ENCODE measurements around the gene PSTPIP1. TPM values are rescaled to one million over a fixed set of nuclear protein-coding genes. Genes with fewer than 3 reads are reported as not detected.
A peak's percentile ranks its signal among the peaks of the same experiment; 100 is the strongest.

The PSTPIP1 gene
- total RNA-seq, 2 experiments from 2014 or later: 79.4 to 82.7 TPM

DNA sequence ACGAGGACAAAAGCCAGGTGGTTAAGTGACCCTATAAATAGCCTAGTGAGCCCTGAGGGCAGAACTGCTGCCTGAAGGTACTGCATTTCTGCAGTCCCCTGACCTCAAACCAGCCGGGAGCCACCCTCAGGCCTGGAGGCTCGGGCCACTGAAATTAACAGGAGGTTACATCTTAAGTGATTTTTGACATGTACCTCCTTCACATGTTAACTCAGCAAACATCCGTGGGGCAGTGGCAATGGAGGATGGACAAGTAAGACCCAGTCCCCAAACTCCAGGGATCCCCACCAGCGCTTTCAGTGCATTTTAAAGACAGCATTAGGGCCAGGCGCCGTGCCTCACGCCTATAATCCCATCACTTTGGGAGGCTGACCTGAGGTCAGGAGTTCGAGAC lies 26.2 kb downstream of the PSTPIP1 start:
- no peak for ATAC-seq (ENCODE audit: poor library complexity)
- Histone ChIP-seq H3K27ac (ENCODE audit: low read depth in 1 of 2, low read length in 2 of 2) (peak overlapping the region; percentile 29 to 35), H3K4me3 (ENCODE audit: low read length) (no peak overlapping the region), H3K36me3 (ENCODE audit: insufficient read depth, low read length) (peaks cover 71% of the 10 kb centered on the region), H3K9me3 (ENCODE audit: control insufficient read depth in 1 of 2, insufficient read depth in 1 of 2, low read length in 2 of 2) (no peaks in the 10 kb centered on the region), H3K27me3 (ENCODE audit: control insufficient read depth in 1 of 2, insufficient read depth in 2 of 2, low read length in 2 of 2) (no peaks in the 10 kb centered on the region), H3K4me1 (ENCODE audit: insufficient read depth, low read length) (peaks cover 98% of the 10 kb centered on the region)
- Mint-ChIP-seq H3K27ac (peak overlapping the region; percentile 93), H3K36me3 (ENCODE audit: low read depth) (peaks cover 64% of the 10 kb centered on the region), H3K4me1 (ENCODE audit: low read depth) (peaks cover 66% of the 10 kb centered on the region), H3K27me3 (no peaks in the 10 kb centered on the region), H3K4me3 (peak overlapping the region; percentile 55), H3K9me3 (no peaks in the 10 kb centered on the region)
- TF ChIP-seq, protein P1, sequence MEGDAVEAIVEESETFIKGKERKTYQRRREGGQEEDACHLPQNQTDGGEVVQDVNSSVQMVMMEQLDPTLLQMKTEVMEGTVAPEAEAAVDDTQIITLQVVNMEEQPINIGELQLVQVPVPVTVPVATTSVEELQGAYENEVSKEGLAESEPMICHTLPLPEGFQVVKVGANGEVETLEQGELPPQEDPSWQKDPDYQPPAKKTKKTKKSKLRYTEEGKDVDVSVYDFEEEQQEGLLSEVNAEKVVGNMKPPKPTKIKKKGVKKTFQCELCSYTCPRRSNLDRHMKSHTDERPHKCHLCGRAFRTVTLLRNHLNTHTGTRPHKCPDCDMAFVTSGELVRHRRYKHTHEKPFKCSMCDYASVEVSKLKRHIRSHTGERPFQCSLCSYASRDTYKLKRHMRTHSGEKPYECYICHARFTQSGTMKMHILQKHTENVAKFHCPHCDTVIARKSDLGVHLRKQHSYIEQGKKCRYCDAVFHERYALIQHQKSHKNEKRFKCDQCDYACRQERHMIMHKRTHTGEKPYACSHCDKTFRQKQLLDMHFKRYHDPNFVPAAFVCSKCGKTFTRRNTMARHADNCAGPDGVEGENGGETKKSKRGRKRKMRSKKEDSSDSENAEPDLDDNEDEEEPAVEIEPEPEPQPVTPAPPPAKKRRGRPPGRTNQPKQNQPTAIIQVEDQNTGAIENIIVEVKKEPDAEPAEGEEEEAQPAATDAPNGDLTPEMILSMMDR (IDR thresholded peaks at IDR 0.05): no peak
- ChIA-PET CTCF (interaction anchor here (2.1 to 4.8 kb wide), 2 partner anchors 26 to 48 kb away, joined by 5 to 30 read pairs; partner anchors contain the start of gene PSTPIP1), POLR2A (interaction anchor here (1.4 to 3.1 kb wide), 2 partner anchors 25 to 45 kb away, joined by 3 to 35 read pairs; partner anchors contain the start of gene PSTPIP1)
- DNase-seq: no peak
- intact Hi-C loops (cut with DNase I, micrococcal nuclease): loop anchor here in 1 of 2 experiments (5.0 kb wide), 1 partner anchor 119 kb away; no protein-coding TSS in a partner anchor

DNA sequence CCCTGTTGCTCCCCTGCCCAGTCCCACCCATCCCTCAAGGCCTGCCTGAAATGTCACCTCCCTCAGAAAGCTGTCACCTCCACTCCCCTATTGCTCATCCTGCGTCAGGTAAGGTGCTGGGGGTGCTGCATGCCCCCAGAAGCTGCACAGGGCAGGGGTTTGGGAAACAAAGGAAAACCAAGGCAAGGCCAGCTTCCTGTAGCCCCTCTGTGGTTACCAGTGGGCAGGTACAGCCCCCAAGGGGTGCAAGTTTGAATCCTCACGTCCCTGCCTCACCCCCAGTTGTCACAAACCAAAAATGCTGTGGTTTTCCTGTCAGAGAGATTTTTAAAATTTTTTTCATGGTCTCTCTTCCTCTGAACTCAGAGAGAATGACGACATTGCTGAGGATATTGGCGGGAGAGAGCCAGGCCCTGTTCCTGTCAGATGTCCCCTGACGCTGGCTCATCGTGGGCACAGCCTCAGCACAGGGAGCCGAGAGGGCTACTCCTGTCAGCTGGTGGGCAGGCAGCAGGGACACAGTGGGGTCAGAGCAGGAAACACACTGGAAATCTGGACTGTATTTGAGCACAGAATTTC lies 27.0 kb downstream of the PSTPIP1 start:
- POLR2A ChIA-PET: interaction anchor here (1.4 to 3.1 kb wide), 4 partner anchors 9 to 46 kb away, joined by 3 to 35 read pairs (median 10); partner anchors contain the start of gene PSTPIP1
- Histone ChIP-seq H3K4me3 (ENCODE audit: low read length) (peak overlapping the region; percentile 19), H3K36me3 (ENCODE audit: insufficient read depth, low read length) (peaks cover 77% of the 10 kb centered on the region), H3K27ac (ENCODE audit: low read depth in 1 of 2, low read length in 2 of 2) (peak overlapping the region; percentile 63 to 69), H3K4me1 (ENCODE audit: insufficient read depth, low read length) (peaks cover 98% of the 10 kb centered on the region), H3K27me3 (ENCODE audit: control insufficient read depth in 1 of 2, insufficient read depth in 2 of 2, low read length in 2 of 2) (no peaks in the 10 kb centered on the region), H3K9me3 (ENCODE audit: control insufficient read depth in 1 of 2, insufficient read depth in 1 of 2, low read length in 2 of 2) (no peaks in the 10 kb centered on the region)
- Mint-ChIP-seq H3K27me3 (no peaks in the 10 kb centered on the region), H3K4me3 (peak overlapping the region; percentile 55), H3K4me1 (ENCODE audit: low read depth) (peaks cover 61% of the 10 kb centered on the region), H3K9me3 (no peaks in the 10 kb centered on the region), H3K36me3 (ENCODE audit: low read depth) (peaks cover 68% of the 10 kb centered on the region), H3K27ac (peak overlapping the region; percentile 93)
- CTCF ChIA-PET: interaction anchor here (1.0 to 4.8 kb wide), 6 partner anchors 9 to 116 kb away, joined by 3 to 30 read pairs (median 4); partner anchors contain the start of gene PSTPIP1
- intact Hi-C loops (cut with DNase I, micrococcal nuclease): loop anchor here (2.0 to 5.0 kb wide), 2 partner anchors 47 to 120 kb away; no protein-coding TSS in a partner anchor
- DNase-seq (peak in 6 of 14 experiments; percentile 38 to 89 (median 64)), ATAC-seq (ENCODE audit: poor library complexity) (peak; percentile 84)
- TF ChIP-seq, protein P1 (IDR thresholded peaks at IDR 0.05): no peak

DNA sequence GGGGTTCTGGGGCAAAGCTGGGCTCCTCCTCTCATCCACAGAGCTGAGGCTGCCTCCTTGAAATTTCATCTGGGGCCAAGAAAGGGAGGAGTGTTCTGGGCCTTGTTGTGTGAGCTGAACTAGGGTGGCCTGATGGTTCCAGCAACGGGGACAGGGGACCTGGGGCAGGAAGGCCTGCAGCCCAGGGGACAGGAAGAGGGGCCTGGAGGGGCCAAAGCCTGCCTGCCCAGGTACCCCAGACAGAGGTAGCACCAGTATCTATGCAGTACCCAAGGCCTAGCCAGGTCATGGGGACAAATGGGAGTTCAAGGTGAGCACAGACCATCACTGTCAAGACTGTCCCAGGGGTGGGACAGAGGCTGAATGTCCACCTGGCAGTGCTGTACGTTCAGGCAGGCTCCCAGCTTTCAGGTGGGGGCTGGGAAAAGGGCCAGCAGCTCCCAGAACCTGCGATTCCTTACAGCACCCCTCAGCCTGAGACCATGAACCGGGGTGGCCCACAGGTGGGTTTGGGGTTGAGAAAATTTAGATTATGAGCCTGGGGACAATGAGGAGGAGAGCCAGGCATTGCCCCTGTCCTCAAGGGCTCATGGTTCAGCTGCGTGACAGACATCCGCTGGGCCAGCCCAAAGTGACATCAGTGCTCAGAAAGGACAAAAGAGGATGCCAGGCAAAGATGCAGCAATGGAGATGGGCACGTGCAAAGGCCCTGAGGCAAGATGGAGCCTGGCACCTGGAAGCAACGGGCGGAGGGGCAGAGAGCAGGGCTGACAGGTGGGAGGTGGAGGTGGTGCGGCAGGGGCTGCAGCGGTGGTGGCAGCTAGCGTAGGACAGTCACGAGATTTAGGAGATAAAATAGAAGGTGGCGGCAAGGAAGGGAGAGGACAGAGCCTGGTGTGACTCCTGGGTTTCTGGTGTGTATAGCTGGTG lies 28.0 kb downstream of the PSTPIP1 start:
- no peaks in the 10 kb centered on the region for H3K9me3 ChIP-seq (ENCODE audit: control insufficient read depth in 1 of 2, insufficient read depth in 1 of 2, low read length in 2 of 2)
- Mint-ChIP-seq H3K4me3 (peak overlapping the region; percentile 42), H3K27me3 (no peaks in the 10 kb centered on the region), H3K27ac (peak overlapping the region; percentile 93), H3K4me1 (ENCODE audit: low read depth) (peaks cover 54% of the 10 kb centered on the region), H3K9me3 (no peaks in the 10 kb centered on the region), H3K36me3 (ENCODE audit: low read depth) (peaks cover 68% of the 10 kb centered on the region)
- DNase-seq (peak in 1 of 14 experiments; percentile 27), ATAC-seq (ENCODE audit: poor library complexity) (no peak)
- no peaks in the 10 kb centered on the region for H3K27me3 ChIP-seq (ENCODE audit: control insufficient read depth in 1 of 2, insufficient read depth in 2 of 2, low read length in 2 of 2)
- POLR2A ChIA-PET: interaction anchor here (0.6 to 3.1 kb wide), 4 partner anchors 10 to 47 kb away, joined by 3 to 35 read pairs (median 10); partner anchors contain the start of gene PSTPIP1
- H3K4me3 ChIP-seq (ENCODE audit: low read length): no peak overlapping the region
- intact Hi-C loops (cut with DNase I, micrococcal nuclease): loop anchor here (2.0 to 5.0 kb wide), 2 partner anchors 48 to 121 kb away; no protein-coding TSS in a partner anchor
- H3K4me1 ChIP-seq (ENCODE audit: insufficient read depth, low read length): peaks cover 93% of the 10 kb centered on the region
- H3K36me3 ChIP-seq (ENCODE audit: insufficient read depth, low read length): peaks cover 77% of the 10 kb centered on the region
- peak overlapping the region; percentile 63 to 69 for H3K27ac ChIP-seq (ENCODE audit: low read depth in 1 of 2, low read length in 2 of 2)
- CTCF ChIA-PET: interaction anchor here (0.8 to 4.8 kb wide), 12 partner anchors 9 to 119 kb away, joined by 3 to 30 read pairs (median 4); partner anchors contain the start of gene PSTPIP1
- TF ChIP-seq, protein P1 (IDR thresholded peaks at IDR 0.05): no peak

Measured in CD4-positive, alpha-beta T cell (primary cell).